ENCODE results near the gene HSDL2. TPM values are rescaled to one million over a fixed set of nuclear protein-coding genes. Genes with fewer than 3 reads are reported as not detected.

The HSDL2 gene
- total RNA-seq, 1 donor from 2014 or later: 21.1 TPM

DNA sequence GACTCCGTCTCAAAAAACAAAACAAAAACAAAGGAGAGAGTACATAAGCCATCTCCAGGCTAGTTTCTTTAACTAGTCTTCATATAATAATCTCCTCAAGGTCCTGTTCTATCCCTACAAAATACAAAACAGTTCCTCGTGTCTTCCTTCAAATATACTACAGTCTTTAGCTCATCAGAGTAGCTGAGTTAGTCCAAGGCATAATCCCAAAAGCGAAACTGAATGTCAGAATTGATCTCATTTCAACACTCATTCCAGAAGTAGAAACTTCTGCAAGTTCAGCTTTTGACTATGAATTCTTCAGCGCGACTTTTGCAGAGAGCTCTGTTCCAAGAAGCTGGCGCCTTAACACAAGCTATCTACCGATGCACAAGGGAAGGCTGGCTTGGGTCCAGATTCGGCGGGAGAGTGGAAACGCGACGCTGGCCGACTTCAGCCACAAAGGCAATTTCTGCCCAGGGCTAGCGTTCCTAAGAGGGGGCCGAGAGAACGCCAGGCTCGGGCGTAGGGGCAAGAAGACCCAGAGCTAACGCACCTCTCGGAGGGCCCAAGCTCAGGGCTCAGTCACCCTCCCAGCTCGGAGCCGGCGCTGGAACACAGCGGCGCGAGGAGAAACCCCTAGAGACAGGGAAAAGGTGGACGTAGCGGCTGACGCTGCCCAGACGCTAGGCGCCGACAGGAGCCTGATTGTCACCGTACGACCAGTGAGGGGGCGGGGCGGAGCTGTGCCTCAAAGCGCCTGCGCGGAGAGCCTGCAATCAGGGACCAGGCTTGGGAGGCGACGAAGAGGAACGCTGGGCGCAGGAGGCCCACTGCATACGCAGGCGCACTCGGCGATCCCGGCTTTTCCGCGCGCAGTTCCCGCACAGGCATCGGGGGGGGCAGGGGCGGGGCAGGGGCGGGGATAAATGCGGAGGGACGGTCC, 469 bp upstream of the HSDL2 start:
- Histone ChIP-seq H3K9ac (ENCODE audit: low read length) (peak overlapping the region; percentile 94), H3K9me3 (ENCODE audit: insufficient read depth, low read depth, low read length) (no peaks in the 10 kb centered on the region), H3K36me3 (ENCODE audit: insufficient read depth, low read length) (no peaks in the 10 kb centered on the region), H3K4me3 (ENCODE audit: insufficient read depth, low read depth, low read length) (peak overlapping the region; percentile 79), H3K27ac (ENCODE audit: low read depth, low read length) (peak overlapping the region; percentile 98), H3K79me2 (ENCODE audit: insufficient read depth, low read length) (peaks cover 16% of the 10 kb centered on the region), H3K27me3 (ENCODE audit: insufficient read depth, low read length) (no peaks in the 10 kb centered on the region), H2AFZ (ENCODE audit: low read depth, low read length) (peak overlapping the region; percentile 91), H3K4me2 (ENCODE audit: low read length) (peak overlapping the region; percentile 89), H4K20me1 (ENCODE audit: insufficient read depth, low read length) (peaks cover 3% of the 10 kb centered on the region), H3K4me1 (ENCODE audit: insufficient read depth, low read length) (peaks cover 3% of the 10 kb centered on the region)
- Mint-ChIP-seq H3K4me1 (ENCODE audit: low read depth, unreplicated experiment) (peaks cover 10% of the 10 kb centered on the region), H3K4me3 (ENCODE audit: unreplicated experiment) (peak overlapping the region; percentile 98), H3K27me3 (ENCODE audit: low read depth, unreplicated experiment) (no peaks in the 10 kb centered on the region), H3K36me3 (ENCODE audit: low read depth, unreplicated experiment) (peaks cover 5% of the 10 kb centered on the region), H3K27ac (ENCODE audit: unreplicated experiment) (peak overlapping the region; percentile 98), H3K9me3 (ENCODE audit: unreplicated experiment) (no peaks in the 10 kb centered on the region)
- DNase-seq (ENCODE audit: low read depth) (peak; percentile 93), FAIRE-seq (no peak)
- TF ChIP-seq CTCF (IDR thresholded peaks at IDR 0.05; ENCODE audit: insufficient read depth, low read depth, low read length) (no peak), EZH2 (IDR thresholded peaks at IDR 0.05; ENCODE audit: insufficient read depth, low read length) (no peak)

GRCh38 chr9:112380825-112381221, 915 bp downstream of the HSDL2 start:
- FAIRE-seq: no peak
- Histone ChIP-seq H3K9me3 (ENCODE audit: insufficient read depth, low read depth, low read length) (no peaks in the 10 kb centered on the region), H3K79me2 (ENCODE audit: insufficient read depth, low read length) (peaks cover 21% of the 10 kb centered on the region), H3K27ac (ENCODE audit: low read depth, low read length) (no peak overlapping the region), H3K4me1 (ENCODE audit: insufficient read depth, low read length) (peaks cover 3% of the 10 kb centered on the region), H3K9ac (ENCODE audit: low read length) (peak overlapping the region; percentile 89), H3K27me3 (ENCODE audit: insufficient read depth, low read length) (no peaks in the 10 kb centered on the region), H2AFZ (ENCODE audit: low read depth, low read length) (peak overlapping the region; percentile 80), H3K36me3 (ENCODE audit: insufficient read depth, low read length) (no peaks in the 10 kb centered on the region), H3K4me2 (ENCODE audit: low read length) (peak overlapping the region; percentile 83), H3K4me3 (ENCODE audit: insufficient read depth, low read depth, low read length) (peak overlapping the region; percentile 79), H4K20me1 (ENCODE audit: insufficient read depth, low read length) (peaks cover 3% of the 10 kb centered on the region)
- H3K4me1 Mint-ChIP-seq (ENCODE audit: low read depth, unreplicated experiment): peaks cover 10% of the 10 kb centered on the region
- H3K27ac Mint-ChIP-seq (ENCODE audit: unreplicated experiment): peak overlapping the region; percentile 84
- no peaks in the 10 kb centered on the region for H3K36me3 Mint-ChIP-seq (ENCODE audit: low read depth, unreplicated experiment)
- H3K4me3 Mint-ChIP-seq (ENCODE audit: unreplicated experiment): peak overlapping the region; percentile 98
- no peaks in the 10 kb centered on the region for H3K27me3 Mint-ChIP-seq (ENCODE audit: low read depth, unreplicated experiment)
- no peaks in the 10 kb centered on the region for H3K9me3 Mint-ChIP-seq (ENCODE audit: unreplicated experiment)
- TF ChIP-seq EZH2 (IDR thresholded peaks at IDR 0.05; ENCODE audit: insufficient read depth, low read length) (no peak), CTCF (IDR thresholded peaks at IDR 0.05; ENCODE audit: insufficient read depth, low read depth, low read length) (no peak)
- DNase-seq (ENCODE audit: low read depth): no peak

DNA sequence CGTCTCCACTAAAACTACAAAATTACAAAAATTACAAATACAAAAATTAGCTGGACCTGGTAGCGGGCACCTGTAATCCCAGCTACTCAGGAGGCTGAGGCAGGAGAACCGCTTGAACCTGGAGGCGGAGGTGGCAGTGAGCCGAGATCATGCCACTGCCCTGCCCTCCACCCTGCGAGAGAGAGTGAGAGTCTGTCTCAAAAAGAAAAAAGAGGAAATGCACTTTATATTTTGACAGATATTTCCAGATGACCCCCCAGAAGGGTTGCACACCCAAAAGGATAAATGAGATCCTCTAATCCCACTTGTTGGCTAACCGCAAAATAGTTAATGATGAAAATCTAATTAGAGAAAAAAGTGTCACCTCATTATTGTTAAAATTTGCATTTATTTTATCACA, 2.2 kb downstream of the HSDL2 start:
- no peaks in the 10 kb centered on the region for H3K27me3 Mint-ChIP-seq (ENCODE audit: low read depth, unreplicated experiment)
- Histone ChIP-seq H3K36me3 (ENCODE audit: insufficient read depth, low read length) (no peaks in the 10 kb centered on the region), H3K27me3 (ENCODE audit: insufficient read depth, low read length) (no peaks in the 10 kb centered on the region), H3K79me2 (ENCODE audit: insufficient read depth, low read length) (peaks cover 21% of the 10 kb centered on the region), H3K27ac (ENCODE audit: low read depth, low read length) (no peak overlapping the region), H3K4me1 (ENCODE audit: insufficient read depth, low read length) (peaks cover 3% of the 10 kb centered on the region), H3K4me2 (ENCODE audit: low read length) (no peak overlapping the region), H2AFZ (ENCODE audit: low read depth, low read length) (no peak overlapping the region), H3K9ac (ENCODE audit: low read length) (no peak overlapping the region), H3K9me3 (ENCODE audit: insufficient read depth, low read depth, low read length) (no peaks in the 10 kb centered on the region), H3K4me3 (ENCODE audit: insufficient read depth, low read depth, low read length) (no peak overlapping the region), H4K20me1 (ENCODE audit: insufficient read depth, low read length) (peaks cover 3% of the 10 kb centered on the region)
- H3K4me1 Mint-ChIP-seq (ENCODE audit: low read depth, unreplicated experiment): peaks cover 10% of the 10 kb centered on the region
- TF ChIP-seq EZH2 (IDR thresholded peaks at IDR 0.05; ENCODE audit: insufficient read depth, low read length) (no peak), CTCF (IDR thresholded peaks at IDR 0.05; ENCODE audit: insufficient read depth, low read depth, low read length) (no peak)
- H3K36me3 Mint-ChIP-seq (ENCODE audit: low read depth, unreplicated experiment): no peaks in the 10 kb centered on the region
- no peaks in the 10 kb centered on the region for H3K9me3 Mint-ChIP-seq (ENCODE audit: unreplicated experiment)
- no peak overlapping the region for H3K4me3 Mint-ChIP-seq (ENCODE audit: unreplicated experiment)
- no peak for DNase-seq (ENCODE audit: low read depth)
- FAIRE-seq: no peak
- H3K27ac Mint-ChIP-seq (ENCODE audit: unreplicated experiment): no peak overlapping the region
